ENCODE data around the gene VPS33B.
A peak's percentile ranks its signal among the peaks of the same experiment; 100 is the strongest.
"Not testable (repeated sequence)": the region's sequence is repeated elsewhere in the genome, so short reads cannot be mapped to it uniquely, and the experiment has no call there.

The VPS33B gene

DNA sequence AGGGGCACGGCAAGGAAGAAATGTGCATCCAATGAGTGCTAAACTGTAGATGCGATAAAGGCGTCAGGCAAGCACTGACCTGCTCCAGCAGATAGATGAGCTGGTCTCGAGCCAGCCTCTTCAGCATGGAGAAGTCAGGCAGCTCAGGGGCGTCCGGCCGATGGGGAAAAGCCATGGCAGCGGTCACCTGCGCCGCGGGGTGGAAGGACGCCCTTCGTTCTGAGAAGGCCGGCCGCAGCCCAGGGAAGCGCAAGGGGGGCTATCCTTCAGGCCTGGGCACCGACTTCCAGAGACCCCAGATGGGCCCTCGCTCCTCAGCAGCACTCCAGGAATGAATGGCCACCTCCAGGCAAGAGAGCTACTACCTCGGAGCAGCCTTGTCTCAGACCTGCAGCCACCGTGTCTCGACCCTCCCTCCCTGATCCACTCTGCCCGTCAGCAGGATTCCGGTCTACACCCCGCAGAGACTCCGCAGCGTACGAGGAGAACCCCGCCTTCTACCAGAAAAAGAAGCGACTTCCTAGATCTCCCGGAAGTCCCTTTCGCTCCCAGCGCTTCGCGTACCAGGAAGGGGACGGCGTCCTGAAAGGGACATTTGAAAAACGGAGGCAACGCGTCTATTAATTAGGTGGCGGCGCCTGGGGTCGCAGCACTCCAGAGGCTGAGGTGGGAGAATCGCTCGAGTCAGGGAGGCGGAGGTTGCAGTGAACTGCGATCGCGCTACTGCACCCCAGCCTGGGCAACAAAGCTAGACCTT lies at the start of gene VPS33B:
VPS33B (minus strand) TSS at position 520 of the 757 bp plus-strand sequence; CDS start at position 175, 345 bp downstream.
- peak; percentile 73 to 80 for DNase-seq

DNA sequence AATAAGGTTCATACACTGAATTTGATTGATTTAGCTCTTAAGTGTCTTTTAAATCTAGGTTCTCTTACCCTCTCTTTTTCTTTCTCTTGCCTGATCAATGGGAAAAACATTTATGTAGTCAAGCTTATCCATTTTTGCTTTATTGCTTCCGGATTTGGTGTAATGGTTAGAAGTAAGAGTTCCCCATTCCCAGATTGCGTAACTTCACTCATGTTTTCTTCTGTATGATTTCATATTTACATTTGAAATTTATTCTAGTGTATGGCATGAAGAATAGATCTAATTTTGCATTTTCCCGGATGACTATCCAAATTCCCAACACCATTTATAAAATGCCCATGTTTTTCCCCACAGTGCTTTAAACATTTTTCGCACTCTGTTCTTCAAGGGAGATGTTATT lies 49.8 kb upstream of the VPS33B start:
- no peak for DNase-seq

DNA sequence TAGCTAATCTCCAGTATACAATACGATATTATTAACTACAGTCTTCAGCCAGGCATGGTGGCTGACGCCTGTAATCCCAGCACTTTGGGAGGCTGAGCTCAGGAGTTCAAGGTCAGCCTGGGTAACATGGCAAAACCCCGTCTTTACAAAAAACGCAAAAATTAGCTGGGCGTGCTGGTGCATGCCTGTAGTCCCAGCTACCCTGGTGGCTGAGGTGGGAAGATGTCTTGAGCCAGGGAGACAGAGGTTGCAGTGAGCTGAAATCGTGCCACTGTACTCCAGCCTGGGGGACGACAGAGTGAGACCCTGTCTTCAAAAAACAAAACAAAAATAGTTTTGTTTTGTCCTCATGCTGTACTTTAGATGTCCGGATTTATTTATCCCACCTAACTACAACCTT lies 48.5 kb upstream of the VPS33B start:
- DNase-seq = no peak

DNA sequence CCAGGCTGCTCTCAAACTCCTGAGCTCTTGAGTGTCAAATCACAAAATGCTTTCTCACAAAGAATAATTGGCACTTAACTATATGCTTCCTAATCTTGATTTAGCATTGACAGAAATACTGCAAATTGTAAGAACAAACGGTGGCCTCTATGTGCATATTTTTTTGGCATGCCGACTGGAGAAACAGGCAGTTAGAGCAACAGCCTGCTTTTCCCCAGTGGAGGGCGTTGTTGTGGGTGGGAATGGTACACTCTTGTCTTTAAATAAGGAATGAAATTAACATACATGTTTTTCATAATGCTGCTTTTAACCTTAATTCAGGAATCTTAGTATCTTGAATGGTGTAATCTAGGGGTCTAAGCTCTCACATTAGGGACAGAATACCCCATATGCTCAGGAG lies 46.6 kb upstream of the VPS33B start:
- DNase-seq = no peak

DNA sequence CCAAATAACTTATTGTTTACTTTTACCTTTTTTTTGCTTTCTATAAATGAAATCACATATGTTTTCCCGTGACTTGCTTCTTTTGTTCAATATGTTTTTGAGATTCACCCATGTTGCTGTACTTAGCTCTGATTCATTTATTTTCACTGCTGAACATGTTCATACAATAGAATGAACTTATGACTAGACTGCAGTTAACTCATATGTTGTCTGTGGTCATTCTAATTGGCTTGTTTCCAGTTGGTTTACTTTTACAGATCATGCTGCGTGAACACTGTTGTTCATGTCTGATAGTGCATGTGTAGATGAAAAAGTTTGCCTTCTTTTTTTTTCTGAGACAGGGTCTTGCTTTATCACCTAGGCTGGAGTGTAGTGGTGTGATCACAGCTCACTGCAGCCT lies 46.0 kb upstream of the VPS33B start:
- no peak for DNase-seq

DNA sequence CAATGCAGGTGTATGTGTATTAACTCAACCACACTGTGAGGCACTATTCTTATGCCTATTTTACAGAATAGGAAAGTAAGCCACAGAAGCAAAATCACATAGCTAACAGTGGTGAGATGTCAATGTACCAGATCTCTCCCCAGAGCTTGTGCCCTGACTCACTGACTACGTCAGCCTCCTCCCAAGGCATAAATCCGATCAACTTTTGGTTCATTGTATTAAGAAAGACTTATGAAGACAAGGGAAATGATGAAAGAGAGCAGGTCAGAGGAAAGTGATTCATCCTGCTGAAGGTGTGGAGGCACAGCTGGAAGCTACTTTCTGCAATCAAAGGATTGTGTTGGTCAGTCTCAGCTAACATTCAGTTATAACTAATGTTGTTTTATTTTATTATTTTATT lies 44.6 kb upstream of the VPS33B start:
- no peak for DNase-seq

DNA sequence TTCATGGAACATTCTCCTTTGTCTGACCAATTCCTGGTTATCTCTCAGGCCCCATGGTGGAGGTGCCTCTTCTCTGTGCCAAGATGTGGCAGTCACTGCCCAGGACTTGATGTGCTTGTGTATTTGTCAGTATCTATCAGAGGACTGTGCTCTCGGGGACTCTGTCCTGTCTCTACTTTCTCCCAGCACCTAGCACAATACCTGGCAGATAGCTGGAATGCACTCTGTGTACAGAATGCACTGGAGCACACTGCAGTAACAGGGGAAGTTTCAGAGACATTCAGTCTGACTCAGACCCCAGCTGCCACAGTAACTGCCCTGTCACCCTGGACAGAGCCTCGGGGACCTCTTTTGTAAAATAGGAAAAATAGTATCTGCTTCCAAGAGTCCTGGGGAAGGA lies 43.1 kb upstream of the VPS33B start:
- no peak for DNase-seq

DNA sequence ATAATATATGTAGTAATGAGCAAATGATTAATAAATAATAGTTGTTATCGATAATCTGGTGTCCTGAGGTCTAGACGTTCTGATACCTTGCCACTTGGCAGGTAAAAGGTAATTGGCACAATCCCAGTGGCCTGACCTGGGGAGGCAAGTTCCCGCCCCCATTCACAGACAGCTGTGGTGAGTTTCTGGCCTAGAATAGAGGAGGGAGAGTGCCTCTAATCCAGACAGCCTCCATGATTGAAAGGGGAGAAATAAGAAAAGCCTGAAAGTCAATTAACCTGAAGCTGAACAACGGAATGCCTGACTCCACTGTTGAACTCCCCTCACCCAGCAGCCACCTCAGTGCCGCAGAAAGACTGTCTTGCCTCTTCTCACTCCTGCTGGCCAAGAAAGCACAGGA lies 39.6 kb upstream of the VPS33B start:
- no peak for DNase-seq

DNA sequence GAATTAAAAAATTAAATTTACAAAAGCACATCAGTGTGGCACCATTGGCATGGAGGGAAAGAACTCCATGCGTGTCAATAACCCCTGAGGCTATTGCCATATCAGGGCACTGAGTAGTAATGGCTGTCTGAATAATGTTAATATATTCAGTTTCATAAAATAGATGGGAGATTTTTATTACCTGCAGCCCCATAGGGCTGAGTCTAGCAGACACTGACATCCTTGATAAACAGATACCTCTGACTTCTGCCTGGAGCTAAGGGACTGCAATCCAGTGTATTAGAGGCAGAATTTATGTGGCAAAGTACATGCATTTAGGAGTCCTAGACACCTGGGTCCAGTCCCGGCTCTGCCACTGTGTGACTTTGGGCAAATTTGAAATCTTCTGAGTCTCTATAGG lies 38.8 kb upstream of the VPS33B start:
- DNase-seq = no peak

DNA sequence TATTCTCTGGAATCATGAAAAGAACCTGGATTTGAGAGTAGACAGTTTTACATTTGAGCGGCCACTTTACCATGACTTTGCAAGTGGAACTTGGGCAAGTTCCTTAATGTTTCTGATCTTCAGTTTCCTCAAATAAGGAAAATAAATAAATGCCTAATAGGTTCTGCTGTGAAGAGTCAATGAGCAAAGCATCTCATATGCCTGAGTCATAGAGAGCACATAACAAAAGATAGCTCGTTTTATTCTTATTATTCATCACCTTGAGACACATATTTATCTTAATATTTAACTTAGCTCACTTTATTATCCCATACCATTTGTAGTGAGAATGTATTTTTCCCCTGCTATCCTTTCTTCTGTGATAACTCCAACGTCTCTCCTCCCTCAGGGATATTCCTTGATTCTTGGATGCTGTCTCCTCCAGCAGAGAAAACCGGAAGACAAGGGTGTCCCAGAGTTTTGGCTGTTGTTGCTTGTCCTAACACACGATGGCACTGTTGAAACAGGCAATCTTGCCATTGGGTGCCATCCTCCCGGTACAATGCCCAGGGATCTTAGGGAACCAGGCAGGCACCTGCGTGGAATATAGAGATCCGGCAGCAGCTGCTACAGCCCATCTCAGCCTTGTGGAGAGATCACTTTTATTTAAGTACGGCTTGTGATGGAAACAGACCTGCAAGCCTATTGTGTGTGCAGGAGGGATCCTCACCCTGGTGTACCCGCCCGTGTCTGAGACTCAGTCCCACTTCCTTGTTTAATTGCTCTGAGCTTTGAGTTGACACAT lies 33.3 kb upstream of the VPS33B start:
- peak; percentile 23 to 30 for DNase-seq

DNA sequence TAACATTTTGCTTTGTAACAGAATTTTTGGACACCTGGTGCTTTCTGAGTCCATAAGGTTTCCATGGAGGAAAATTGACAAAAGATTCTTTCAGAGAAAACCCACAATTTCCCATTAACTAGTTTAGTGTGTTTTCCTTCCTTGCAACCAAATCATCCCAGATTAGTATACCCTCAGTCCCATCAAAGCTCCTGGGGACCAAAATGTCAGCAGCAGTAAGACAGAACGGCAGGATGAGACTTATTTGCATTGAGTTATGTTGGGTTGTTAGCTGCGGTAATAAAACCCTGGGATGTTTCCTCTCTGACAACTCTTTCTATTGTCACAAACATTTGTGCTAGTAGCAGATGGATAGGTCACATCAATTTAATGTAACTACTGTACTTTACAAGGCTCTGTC lies 32.4 kb upstream of the VPS33B start:
- DNase-seq = no peak

DNA sequence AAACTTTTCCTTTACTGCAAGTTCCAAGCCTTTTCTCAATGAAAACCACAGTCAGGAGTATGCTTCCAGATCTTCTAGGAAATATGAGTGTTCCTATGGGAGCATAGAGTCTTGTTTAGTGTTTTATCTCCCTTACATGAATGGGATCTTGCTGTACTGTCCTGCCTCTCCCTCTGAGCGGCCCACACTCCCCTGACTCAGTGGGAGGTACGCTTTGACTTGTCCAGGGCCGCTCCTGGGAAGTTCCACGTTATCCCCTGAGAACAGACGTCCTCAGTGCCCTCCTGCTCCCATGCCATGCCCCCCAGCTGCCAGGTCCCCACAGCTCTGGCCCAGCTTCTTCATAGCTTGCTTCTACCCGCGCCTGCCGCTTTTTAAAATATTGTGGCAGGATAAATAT lies 28.9 kb upstream of the VPS33B start:
- DNase-seq = no peak

DNA sequence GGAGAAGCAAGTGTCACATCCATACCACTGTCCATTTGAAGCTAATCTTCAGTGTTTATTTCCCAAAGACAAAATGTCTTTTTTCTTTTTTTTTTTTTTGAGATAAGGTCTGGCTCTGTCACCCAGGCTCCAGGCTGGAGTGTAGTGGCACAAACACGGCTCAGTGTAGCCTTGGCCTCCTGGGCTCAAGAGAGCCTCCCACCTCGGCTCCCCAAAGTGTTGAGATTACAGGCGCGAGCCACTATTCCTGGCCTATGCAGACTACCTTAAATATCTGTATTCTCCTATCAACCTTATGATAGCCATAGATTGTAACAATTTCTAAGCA lies 27.7 kb upstream of the VPS33B start:
- no peak for DNase-seq

DNA sequence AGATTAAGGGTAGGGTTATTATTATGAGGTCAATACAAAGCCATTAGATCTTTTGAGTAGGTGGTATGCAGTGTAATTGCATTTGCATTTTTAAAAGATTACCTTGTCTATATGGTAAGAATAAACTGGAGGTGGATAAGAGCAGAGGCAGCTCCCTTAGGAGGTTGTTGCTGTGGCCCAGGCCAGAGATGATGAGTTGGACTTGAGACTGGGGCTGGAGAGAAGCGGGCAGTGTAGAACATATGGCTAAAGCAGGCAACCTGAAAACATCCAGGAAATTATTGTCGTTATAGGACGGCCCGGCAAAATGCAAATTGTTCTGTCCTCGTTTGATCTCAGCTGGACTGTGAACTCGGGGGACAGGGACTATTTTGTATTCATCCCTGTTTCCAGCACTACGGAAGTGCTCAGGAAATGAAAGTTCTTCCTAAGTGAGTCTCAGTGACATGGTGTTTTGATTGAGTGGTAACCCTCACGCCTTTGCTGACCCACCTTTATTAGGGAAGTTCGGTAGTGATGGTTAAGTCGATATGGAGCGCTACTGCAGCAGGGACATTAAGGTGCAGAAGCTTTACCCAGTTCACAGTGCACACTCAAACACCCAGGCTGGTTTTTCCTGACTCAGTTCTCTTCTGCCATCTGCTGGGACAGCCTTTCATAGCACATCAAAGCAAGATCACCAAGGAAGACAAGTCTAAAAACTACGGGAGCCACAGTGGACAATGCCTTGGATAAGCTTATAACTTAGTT lies 27.2 kb upstream of the VPS33B start:
- DNase-seq = peak; percentile 30 to 37

DNA sequence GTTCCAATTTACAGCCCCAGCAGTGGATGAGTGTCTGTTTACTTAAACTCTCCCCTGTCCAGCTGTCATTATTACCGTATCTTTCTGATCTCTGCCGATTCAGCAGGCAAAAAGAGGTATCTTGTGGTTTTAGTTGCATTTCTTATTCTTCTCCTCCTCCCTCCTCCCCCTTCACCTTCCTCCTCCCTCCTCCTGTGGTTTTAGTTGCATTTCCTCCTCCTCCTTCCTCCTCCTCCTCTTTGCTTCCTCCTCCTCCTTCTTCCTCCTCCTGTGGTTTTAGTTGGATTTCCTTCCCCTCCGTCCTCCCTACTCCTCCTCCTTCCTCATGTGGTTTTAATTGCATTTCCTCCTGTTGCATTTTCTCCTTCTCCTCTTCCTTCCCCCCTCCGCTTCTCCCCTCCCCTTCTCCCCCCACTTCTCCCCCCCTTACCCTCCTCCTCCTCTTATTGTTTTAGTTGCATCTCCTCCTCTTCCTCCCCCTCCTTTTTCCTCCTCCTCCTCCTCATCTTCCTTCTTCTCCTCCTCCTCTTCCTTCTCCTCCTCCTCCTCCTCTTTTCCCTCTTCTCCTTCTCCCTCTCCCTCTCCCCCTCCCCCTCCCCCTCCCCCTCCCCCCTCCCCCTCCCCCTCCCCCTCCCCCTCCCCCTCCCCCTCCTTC lies 25.3 kb upstream of the VPS33B start:
- DNase-seq = no peak

DNA sequence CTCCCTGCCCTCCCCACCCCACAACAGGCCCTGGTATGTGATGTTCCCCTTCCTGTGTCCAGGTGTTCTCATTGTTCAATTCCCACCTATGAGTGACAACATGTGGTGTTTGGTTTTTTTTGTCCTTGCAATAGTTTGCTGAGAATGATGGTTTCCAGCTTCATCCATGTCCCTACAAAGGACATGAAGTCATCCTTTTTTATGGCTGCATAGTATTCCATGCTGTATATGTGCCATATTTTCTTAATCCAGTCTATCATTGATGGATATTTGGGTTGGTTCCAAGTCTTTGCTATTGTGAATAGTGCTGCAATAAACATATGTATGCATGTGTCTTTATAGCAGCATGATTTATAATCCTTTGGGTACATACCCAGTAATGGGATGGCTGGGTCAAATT lies 23.7 kb upstream of the VPS33B start:
- not testable (repeated sequence) for DNase-seq

DNA sequence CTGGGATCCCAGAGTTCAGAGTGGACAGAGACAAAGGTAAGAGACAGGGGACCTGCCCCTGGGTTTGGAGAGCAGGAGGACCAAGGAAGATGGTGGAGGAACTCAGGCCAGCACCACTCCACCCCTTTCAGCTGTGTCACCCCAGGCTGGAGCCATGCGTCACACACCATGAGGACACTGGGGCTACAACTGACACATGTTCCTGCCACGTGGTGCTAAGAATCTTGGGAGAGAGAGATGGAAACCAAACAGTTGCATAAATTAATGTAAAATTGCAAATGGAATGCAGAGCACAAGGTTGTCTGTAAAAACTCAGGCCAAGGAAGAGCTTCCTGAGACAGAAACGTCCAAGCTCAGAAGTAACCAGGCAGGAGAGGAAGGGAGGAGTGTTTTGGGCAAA lies 22.7 kb upstream of the VPS33B start:
- no peak for DNase-seq

DNA sequence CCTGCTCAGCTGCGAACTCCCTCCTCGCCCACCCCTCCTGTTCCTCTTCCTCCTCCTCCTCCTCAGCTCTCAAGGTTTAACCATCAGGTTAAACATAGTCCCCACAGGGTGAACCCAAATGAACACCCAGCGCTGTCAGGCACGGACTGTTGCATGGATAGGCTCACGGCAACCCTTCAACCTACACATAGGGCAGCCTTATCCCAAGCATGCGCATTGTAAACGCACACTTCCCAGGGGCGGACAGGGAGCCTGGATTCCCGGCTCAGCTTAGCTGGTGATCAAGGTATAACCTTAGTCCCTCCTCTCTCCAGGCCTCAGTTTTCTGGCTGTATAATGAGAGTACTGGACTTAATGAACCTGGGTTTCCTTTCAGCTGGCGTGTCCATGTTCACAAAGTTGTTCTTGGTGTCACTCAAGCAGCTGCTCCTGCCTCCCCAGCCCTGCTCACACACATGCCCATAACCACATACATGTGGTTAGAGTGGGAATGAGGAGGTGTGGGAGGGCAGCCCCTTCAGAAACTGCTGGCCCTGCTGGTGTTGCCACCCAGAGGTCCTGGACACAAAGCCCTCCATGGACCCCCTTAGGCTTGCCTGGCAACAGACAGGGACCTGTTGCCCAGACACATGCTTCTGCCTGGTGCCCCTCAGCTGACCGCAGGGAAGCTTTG lies 20.9 kb upstream of the VPS33B start:
- no peak for DNase-seq

DNA sequence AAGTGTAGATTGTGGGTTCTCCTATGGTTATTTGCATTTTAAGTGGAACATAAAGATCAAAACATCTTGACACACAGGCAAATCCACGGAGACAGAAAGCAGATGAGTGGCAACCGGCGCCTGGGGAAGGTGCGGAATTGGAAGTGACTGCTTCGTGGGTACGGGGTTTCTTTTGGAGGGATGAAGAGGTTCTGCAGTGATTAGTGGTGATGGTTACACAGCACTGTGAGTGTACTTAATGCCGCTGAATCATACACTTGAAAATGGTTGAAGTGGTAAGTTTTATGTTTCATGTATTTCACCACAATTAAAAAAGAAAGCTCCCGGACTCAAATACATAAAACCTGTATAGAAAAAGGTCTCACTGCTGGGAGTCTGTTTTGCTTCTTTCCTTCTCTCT lies 18.5 kb upstream of the VPS33B start:
- no peak for DNase-seq

DNA sequence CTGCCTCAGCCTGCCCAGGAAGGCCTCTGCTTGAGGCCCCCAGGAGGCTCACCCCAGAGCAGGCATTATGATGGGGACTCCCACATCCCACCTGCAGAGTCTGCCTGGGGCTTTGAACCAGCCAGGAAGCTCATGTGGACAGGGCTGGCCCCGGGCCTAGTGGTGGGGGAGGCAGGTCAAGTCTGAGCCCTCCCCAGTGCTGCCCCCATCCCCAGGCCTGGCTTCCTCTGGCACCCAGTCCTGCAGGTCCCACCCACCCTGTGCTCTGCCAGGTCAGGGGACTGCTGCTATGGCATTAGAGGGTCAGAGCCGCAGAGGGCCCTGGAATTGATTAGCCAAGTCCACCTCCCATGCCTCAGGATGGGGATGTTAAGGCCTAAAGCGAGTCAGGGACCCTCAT lies 17.6 kb upstream of the VPS33B start:
- no peak for DNase-seq

DNA sequence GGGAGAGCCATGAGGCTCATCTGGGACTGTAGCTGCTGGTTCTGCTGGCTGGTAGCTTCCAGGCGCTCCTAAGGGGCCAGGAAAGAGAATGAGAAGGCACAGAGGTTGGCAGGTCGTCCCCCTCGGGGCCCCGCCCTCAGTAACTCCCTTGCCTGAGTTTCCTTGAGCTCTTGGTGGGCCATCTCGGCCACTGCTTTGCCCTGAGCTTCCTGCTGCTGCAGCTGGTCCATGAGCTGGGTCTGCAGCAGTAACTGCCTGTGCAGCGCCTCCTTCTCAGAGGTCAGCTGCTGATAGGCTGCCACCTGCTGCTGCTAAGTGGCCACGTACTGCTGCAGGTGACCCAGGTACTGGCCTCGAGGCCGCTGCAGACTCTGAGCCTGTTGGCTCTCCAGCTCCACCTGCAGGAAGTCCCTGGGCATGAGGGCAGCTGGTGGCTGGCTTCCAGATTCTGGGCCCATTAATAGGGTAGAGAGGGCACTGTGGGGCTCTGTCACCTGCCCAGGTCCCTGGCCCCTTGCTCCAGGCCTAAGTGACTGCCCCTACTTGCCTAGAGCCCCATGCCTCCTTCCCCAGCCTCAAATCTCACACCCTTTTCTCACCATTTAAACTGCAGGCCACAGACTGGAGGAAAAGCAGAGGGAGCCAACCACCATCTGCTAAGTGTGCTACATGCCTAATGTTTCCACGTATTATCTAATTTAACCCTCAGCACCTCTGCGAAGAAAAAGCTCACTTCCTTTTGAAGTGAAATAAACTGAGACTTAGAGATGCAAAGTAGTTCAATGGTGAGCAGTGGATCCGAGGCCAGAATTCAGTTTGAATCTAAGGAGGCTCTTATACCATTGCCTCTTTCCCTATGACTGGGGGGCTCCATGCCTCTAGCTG lies 10.8 kb upstream of the VPS33B start:
- DNase-seq = peak; percentile 42 to 50

DNA sequence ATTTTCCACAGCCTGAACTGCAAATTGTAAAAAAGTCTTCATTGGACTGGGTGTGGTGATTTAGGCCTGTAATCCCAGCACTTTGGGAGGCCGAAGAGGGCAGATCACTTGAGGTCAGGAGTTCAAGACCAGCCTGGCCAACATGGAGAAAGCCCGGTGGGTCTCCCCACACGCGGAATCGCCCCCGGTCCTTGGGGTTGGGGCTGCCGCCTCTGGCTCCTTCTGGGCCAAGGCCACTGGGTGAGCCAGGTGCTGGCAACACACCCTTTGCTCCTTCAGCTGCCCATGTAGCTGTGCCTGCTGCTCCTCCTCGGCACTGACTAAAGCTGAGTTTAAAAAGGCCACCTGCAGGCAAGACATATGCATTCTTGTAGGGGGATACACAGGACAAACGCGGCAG lies 9.4 kb upstream of the VPS33B start:
- no peak for DNase-seq

Measured in activated CD4-positive, alpha-beta T cell treated with anti-CD3 and anti-CD28 coated beads for 4 hours (primary cell).